ENCODE results near the gene DNAH12.

DNA sequence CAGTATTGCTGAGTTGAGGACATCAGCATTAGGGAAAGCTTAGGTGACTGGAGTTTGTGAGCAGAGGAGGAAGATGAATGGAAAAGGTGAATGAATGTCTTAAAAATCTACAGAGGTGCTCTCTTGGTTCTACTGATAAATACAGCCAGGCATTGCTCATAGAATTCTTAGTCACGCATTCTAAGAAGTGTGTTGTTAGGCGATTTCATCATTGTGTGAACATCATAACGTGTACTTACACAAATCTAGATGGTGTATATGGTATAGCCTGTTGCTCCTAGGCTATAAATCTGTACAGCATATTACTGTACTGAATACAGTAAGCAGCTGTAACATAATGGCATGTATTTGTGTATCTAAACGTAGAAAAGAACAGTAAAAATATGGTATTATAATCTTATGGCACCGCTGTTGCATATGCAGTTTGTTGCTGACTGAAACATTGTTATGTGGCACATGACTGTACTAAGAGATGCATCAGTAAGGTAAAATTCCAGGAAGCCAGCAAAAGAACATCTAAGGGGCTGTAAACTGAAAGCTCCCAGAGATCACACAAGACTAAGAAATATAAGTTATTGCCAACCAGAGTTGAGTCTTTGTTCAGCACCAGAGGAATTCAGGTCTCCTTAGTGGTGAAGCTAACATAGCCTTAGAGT is 208.7 kb downstream of the DNAH12 start:
- TF ChIP-seq, protein P1, sequence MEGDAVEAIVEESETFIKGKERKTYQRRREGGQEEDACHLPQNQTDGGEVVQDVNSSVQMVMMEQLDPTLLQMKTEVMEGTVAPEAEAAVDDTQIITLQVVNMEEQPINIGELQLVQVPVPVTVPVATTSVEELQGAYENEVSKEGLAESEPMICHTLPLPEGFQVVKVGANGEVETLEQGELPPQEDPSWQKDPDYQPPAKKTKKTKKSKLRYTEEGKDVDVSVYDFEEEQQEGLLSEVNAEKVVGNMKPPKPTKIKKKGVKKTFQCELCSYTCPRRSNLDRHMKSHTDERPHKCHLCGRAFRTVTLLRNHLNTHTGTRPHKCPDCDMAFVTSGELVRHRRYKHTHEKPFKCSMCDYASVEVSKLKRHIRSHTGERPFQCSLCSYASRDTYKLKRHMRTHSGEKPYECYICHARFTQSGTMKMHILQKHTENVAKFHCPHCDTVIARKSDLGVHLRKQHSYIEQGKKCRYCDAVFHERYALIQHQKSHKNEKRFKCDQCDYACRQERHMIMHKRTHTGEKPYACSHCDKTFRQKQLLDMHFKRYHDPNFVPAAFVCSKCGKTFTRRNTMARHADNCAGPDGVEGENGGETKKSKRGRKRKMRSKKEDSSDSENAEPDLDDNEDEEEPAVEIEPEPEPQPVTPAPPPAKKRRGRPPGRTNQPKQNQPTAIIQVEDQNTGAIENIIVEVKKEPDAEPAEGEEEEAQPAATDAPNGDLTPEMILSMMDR (IDR thresholded peaks at IDR 0.05; ENCODE audit: extremely low read depth in 1 of 2, insufficient read depth in 1 of 2, low read depth in 1 of 2, low read length in 2 of 2), result no peak
- TF ChIP-seq POLR2A (IDR thresholded peaks at IDR 0.05; ENCODE audit: low read depth, low read length), result no peak
- no peak for TF ChIP-seq POLR2AphosphoS5 (IDR thresholded peaks at IDR 0.05; ENCODE audit: insufficient read depth, low read depth, low read length)
- no peak for TF ChIP-seq JUN (IDR thresholded peaks at IDR 0.05; ENCODE audit: borderline replicate concordance, insufficient read depth, insufficient read length, low read depth)
- TF ChIP-seq, protein P2, sequence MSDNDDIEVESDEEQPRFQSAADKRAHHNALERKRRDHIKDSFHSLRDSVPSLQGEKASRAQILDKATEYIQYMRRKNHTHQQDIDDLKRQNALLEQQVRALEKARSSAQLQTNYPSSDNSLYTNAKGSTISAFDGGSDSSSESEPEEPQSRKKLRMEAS (IDR thresholded peaks at IDR 0.05; ENCODE audit: insufficient read depth, insufficient read length), result no peak
- TF ChIP-seq EZH2 (IDR thresholded peaks at IDR 0.05; ENCODE audit: borderline replicate concordance, low read depth, low read length, severe bottlenecking), result no peak
- TF ChIP-seq FOS (IDR thresholded peaks at IDR 0.05; ENCODE audit: borderline replicate concordance, insufficient read depth, low read length), result no peak
- TF ChIP-seq MYC (IDR thresholded peaks at IDR 0.05; ENCODE audit: low read depth, low read length), result no peak
